HG03460 (cell line): ENCODE results near the gene CD2BP2.

Experiments used
- ATAC-seq: cut with Tn5 transposase; IDR thresholded peaks from one replicate; pipeline ENCODE4 v1.9.1; 2021; ENCODE audit not compliant: unreplicated experiment

Gene CD2BP2

DNA sequence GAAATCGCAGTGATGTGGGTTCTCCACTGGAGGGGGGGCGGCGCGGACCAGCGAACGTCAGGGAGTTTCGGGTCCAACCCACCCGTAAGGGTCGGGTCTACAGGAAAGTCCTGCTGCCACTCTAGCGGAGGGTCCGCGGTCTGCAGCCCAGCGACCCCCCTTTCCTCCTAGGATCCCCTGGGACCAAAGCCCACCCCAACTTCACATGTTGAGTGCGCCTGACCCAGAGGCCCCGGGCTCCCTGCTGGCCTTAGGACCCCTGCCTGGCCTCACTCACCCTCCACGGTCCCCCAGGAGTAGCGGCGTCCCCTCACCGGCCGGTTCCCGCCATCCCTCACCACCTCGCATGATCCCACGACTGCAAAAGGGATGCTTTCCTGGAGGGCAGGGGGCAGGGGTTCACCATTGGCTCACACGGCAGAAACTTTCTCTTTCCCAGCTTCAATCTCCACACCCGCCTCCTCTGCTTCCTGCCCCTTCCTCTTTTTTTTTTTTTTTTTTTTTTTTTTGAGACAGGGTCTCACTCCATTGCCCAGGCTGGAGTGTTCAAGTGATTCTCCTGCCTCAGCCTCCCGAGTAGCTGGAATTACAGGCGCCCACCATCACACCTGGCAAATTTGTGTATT is 24.2 kb upstream of the CD2BP2 start:
- no peak for ATAC-seq

DNA sequence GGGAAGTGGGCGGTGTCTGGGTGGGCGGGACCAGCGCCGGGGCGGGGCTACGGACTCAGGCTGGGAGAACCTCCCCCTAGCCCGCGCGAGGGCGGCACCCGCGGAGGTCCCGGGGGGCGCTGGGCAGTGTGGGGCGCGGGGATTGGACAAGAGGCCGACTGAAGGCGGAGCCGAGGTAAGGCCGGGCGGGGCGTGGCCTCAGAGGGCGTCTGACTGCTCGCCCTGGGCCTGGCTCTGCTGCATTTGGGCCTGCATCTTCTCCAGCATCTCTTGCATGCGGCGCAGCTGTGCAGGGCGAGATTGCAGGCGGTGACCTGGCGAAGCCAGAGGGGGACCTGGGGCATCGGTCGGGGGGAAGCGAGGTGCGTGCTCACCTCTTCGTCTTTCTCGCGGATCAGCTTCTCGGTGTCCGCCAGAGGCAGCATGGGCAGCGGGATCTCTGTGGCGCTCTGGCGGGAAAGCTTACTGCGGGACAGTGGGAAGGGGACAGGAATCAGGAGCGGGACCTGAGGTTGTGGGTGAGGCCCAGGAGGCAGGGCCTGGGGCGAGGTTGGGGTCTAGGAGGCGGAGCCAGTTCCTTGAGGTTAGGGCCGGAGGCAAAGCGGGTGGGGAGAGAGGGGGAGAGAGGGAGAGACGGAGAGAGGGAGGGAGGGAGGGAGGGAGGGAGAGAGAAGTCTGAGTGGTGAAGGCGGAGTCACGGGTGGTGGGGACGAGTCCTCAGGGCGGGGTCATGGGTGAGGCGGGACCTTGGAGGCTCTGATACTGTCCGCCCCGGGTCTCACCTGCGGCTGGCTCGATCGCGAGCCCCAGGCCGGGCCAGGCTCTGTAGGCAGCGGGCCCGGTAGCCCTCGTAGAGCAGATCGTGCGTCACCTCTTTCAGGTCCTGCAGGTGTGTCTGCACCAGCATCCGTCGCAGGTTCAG is 23.4 kb upstream of the CD2BP2 start:
- ATAC-seq: peak; percentile 84

DNA sequence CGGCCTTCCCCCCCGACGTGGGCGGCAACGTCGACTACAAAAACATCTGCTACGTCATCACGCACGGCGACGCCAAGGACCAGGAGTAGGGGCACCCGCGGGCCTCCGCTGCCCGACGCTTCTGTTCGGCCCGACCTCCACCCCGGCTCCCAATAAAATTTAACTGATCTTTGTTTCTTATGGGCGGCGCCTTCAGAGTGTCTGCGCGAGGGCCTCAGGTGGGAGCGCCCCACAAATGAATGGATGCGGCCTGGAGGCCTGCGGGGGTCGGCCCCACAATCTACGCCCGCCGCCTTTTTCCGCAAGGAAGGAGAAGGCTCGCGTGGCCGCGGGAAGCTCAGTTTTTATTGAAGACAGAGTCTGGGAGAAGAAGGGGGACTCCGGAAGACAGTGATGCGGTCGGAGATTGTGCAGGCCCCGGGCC is 22.7 kb upstream of the CD2BP2 start:
- ATAC-seq: peak; percentile 37

DNA sequence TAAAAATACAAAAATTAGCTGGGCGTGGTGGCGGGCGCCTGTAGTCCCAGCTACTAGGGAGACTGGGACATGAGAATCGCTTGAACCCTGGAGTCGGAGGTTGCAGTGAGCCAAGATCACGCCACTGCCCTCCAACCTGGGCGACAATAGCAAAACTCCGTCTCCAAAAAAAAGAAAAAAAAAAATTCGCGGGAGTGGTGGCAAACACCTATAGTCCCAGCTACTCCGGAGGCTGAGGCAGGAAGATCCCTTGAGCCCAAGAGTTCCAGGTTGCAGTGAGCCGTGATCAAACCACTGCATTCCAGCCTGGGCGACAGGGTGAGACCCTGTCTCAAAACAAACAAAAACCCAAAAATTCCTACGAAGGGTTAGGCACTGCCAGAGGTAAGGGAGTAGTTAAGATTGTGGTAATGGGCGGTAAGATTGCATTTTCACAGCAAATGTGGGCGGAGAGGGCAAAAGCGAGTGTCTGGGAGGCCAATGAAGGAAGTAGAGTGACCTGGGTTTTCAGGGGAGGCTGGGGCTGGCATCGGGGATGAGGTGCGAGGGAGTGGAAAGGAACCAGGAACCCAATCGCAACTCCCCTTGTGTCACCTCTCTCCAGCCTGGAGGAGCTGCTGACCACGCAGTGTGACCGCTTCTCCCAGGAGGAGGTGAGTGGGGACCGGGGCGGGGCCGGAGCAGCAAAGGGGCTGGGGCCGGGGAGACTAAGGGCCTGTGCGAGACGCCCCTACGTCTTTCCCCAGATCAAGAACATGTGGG is 22.1 kb upstream of the CD2BP2 start:
- no peak for ATAC-seq

DNA sequence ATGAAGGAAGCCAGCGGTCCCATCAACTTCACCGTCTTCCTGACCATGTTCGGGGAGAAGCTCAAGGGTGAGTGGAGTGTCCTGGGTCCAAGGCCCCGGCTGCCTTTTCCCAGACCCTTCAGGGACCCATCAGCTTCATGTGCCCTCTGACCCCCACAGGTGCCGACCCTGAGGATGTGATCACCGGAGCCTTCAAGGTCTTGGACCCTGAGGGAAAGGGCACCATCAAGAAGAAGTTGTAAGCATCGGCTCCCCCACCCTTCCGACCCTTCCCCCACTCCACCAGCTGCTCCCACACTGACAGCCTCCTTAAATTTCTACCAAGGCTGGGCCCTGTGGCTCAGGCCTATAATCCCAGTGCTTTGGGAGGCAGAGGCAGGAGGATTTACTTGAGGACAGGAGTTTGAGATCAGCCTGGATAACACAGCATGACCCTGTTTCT is 21.4 kb upstream of the CD2BP2 start:
- no peak for ATAC-seq

DNA sequence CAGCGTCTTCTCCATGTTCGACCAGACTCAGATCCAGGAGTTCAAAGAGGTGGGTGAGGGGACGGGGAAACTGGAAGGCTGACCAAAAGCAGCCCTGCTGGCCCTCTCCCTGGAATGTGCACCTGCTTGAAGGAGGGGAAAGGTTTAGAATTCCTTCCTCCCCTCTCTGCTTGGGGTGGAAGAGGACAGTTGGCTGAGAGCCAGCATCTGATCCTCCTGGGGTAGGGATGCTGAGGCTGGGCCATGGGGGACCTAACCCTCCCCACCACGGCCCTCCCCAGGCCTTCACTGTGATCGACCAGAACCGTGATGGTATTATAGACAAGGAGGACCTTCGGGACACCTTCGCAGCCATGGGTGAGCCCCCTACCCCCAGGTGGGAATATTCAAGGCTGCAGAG is 20.8 kb upstream of the CD2BP2 start:
- ATAC-seq: no peak

DNA sequence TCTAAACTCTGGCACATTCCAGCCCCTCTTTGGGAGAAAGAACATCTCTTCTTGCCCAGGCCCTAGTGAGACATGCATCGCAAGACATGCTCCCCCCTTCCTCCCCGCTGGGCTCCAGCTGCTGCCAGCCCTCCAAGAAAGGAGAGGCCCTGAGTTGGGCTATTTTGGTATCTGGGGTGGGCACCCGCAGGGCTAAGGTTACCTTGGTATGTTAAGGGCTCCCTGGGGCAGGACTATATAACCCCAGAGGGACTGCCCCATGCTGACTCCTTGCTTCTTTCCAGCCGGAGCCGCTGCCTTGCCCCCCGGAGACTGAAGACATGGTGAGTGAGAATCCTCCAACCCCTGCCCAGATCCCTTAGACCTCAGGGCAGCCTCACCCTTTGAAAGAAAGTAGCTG is 19.4 kb upstream of the CD2BP2 start, which contains the start of gene MYL11:
MYL11 (plus strand) TSS at position 265 of the 400 bp plus-strand sequence; CDS start at position 321, 56 bp downstream.
- ATAC-seq: no peak

DNA sequence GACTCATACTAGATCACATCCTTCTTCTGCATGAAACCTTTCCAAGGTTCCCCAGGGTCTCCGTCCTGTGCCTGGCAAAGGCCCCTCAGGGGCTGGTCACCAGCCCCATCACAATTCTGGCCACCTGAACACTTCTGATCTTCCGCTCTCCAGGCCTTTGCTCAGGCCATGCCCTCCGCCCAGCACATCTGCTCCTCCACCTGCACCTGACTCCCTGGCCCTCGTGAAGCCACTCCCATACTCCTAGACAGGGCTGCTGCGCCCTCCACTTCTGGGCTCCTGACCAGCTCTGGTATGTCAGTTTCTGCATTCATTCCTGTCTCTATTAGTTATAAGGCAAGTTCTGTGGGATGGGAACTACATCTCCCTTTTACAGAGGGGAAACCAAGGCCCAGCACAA is 17.6 kb upstream of the CD2BP2 start:
- no peak for ATAC-seq

DNA sequence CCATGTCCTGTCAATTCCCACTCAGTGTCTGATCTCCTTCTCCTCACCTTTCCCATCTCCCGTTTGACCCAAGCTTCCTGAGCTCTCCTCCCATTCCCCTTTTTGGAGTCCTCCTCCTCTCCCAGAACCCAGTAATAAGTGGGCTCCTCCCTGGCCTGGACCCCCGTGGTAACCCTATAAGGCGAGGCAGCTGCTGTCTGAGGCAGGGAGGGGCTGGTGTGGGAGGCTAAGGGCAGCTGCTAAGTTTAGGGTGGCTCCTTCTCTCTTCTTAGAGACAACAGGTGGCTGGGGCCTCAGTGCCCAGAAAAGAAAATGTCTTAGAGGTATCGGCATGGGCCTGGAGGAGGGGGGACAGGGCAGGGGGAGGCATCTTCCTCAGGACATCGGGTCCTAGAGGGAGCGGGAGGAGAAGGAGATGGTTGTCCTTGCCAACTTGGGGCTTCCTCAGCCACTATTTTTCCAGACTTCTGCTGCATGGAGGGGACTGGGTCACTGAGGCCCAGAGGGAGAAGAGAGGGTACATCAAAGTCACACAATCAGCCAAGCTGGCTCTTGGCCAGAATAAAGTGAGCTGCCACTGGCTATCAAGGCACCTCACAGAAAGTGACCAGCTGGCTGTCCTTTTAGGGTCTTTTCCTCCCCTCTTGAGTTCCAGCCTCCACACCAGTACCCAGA is 17.1 kb upstream of the CD2BP2 start:
- ATAC-seq: no peak

DNA sequence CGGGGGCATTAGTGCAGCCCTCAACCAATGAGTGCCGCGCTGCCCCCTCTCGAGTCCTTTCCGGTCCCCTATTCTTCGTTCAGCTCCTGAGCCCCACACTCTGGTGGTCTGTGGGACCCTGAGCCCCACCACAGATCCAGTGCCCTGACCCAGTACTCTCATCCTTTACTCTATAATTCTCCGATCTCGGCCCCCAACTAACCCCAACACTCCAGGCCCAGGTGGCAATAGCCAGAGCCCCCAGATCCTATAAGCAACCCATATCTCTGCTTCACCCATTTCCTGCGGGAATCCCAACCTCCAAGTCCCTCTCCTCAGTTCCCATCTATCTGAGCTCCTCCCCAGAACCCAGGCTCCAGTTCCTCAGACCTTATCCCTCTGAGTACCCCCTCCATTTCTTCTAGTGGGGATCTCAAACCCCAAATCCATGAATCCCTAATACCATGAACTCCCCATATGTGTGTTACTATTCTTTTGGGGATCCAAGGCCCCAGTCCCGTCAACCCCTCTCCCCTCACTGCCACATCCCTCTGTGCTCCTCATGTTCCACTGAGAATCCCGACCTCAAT is 16.2 kb upstream of the CD2BP2 start:
- no peak for ATAC-seq

DNA sequence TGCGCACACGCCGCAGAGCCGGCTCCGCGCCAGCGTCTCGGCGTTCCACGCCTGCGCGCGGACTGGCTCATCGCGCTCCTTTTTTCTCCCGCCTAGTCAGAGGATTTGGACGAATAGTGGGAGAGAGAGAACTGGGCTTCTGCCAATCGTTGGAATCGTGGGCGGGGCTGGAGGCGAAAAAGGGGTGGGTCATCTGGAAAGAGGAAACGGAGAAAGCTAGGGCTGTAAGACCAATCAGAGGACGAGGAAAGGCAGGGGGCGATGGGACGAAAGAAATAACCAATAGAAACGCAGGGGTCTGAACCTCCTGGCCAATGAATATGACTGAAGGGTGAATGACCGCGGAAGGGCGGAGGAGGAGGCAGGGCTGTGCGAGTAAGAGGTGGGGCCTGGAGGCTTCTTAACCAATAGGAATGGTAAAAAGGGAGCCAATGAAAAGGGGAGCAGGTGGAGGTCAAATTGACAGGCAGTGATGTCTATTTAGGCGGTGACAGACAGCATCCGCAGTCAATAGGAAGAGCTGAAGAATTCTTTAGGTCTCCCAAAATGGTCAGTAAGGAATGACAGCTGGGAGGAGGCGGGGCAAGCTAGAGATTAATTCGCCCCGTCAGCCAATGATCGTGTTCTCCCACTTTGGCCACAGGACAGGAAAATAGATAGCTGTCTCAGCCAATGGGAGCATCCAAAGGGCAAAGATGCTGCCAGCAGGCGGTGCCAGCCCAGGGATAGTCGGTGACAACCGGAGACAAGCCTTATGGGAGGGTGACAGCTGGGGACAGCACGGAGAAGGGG is 15.5 kb upstream of the CD2BP2 start, which contains the start of gene TBC1D10B:
TBC1D10B (minus strand) TSS at position 39 of the 792 bp plus-strand sequence. CDS start 311 bp downstream, outside the sequence.
- peak; percentile 74 for ATAC-seq

DNA sequence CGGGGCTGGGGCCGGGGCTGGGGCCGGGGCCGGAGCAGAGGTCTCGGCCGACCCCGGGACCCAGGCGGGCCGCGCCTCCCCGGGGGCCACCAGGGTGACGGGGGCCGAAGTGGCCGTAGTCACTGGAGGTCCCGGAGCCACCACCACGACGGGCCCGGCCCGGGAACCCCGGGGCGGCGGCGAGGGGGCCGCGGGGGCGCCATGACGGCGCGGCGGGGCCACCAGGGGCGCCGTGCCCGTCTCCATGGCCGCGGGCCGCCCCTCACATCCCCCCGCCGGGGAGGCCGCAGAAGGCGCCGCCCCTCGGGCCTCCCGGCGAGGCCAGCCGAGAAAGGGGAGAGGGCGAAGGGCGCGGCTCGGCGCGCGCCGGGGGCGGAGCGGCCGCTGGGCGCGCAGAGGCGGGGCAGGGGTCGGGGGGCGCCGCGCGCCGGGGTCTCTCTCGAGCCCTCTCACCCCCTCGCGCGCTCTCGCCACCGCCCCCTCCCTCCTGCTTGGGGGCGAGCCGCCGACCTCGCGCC is 14.9 kb upstream of the CD2BP2 start:
- peak; percentile 5 for ATAC-seq

DNA sequence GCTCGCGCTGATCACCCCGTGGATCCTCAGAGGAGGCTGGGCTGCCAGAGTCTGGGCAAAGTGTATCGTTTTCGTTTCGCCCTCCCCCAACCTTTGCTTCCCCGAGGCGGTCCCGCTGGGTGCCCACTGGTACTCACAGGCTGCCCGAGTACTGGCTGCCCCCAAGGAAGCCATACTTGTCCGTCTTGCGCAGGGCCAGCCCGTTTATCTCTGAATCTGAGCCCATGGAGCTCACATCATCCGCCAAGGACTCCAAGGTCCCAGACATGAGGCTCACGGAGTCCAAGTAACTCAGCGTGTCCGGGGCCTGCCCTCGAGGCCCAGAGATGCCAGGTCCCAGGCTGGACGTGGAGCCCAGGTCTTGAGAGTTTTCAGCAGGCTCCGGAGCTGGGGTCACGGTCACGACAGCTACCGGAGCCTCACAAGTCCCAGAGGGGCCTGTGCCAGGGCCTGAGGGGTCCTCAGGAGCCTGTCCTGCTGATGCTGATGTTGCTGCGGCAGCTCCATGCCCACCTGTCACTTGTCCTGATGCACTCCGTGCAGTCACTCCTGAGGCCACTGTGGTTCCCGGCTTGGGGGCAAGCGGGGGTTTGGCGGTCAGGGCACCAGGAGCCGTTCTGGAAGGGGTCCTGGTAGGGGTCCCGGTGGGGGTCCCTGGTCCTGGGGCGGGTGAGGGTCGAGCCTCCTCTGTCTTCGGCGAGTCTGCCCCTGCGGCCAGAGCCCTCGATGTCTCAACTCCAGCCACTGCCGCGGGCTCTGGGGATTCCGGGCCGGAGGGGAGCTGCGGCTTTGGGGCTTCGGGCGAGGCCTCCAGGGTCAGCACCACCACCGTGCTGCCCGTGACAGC is 14.2 kb upstream of the CD2BP2 start:
- ATAC-seq: no peak

DNA sequence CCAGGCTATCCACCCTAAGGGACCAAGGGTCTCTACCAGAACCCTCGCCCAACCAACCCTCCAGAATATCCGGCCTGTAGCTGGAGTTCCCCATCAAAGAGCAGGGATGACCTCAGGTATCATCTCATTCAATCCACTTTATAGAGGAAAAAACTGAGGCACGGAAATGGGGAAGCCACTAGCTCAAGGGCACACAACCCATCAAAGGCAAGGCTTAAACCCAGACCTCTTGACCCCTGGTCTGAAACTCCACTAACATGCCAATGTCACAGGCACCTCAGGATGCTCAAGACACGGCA is 13.6 kb upstream of the CD2BP2 start:
- ATAC-seq: no peak

DNA sequence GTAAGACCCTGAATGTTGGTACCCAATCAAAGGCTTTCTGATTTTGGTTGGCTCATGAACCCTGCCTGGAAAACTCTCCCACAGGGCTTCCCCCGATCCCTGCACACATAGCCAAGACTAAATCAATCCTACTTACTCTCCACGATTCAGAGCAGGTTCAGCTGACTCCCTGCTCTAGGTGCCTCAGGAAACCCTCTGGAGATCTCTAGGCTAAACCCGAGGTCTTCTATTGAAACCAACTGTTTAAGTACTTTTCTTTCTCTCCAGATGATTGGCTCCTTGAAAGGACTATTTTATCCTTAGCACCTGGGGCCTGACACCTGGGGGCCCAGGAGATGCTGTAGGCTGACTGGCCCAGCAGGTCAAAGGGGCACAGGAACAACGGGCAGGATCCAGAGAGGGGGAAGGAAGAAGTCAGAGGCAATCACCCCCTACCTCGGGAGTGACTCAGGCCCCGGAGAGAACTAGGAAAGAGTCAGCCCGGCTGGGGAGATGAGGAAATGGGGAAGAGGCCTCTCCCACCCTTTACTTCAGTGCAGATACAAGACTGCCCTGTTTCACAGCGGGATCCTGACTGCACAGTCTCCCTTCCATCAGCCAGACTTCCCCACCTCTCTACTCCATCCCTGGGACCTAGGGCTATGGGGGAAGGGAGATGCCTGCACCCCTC is 13.1 kb upstream of the CD2BP2 start:
- ATAC-seq: no peak

DNA sequence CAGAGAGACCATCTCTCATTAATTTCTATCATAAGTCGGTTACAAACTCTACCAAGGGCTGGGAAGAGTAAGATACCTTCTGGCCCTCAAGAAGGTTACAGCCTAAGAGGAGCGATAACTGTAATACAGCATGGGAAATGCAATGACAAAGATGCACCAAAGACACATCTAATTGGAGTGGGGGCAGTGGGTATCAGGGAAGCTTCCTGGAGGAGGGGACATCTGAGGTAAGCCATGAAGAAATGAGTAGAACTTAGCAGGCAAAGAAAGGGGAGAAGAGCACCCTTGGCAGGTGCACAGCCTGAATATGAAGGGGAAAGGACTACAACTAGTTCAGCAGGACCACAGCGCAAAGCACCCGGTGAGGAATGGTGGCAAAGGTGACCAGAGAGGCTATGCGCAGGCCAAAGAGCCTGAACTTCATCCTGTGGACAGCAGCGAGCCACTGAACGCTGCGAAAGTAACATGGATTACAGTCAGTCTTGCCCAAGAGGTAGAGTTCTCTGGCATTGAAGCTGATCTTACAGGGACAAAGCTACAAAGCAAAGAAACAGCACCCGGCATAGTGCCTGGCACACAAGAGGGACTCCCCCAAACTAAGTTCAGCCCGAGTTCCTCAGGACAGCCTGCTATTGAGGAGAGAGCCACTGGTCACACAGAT is 12.4 kb upstream of the CD2BP2 start:
- no peak for ATAC-seq

DNA sequence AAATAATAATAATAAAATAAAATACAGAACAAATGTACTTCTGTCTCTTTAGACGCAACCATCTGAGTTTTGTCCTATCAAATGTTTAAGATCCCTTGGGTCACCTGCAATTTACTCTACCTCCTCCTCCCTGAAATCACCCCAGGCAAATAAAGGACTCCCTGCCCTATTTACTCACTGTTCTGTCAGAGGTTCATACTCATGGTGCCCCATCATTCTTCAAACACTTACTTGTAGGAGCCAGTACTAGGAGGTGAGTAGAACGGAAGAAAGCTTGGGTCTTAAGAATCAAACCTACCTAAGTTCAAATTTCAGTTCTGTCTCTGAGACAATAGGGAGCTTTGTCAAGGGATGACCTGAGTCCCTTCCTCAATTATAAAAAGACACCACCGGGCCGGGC is 11.4 kb upstream of the CD2BP2 start:
- no peak for ATAC-seq

DNA sequence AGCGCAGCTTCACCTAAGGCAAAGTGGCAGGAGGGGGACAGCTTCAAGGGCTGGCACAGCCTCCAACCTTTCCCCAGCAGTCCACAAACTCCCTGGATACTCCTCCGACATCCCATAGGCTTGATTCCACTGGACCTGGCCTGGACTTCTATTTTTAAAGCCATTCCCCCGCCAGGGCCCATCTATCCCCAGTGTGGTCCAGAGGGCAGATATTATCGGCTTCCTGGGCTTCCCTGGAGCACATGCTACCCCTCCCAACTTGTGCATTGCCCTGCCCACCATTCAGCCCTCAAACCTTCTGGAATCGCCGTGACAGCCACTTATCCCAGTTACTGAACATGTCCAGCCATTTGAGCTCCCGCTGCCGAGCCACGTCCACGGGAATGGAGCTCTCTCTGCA is 10.1 kb upstream of the CD2BP2 start:
- no peak for ATAC-seq
